ENCODE measurements around the gene ACSL1.
A peak's percentile ranks its signal among the peaks of the same experiment; 100 is the strongest.

ACSL1 gene

DNA sequence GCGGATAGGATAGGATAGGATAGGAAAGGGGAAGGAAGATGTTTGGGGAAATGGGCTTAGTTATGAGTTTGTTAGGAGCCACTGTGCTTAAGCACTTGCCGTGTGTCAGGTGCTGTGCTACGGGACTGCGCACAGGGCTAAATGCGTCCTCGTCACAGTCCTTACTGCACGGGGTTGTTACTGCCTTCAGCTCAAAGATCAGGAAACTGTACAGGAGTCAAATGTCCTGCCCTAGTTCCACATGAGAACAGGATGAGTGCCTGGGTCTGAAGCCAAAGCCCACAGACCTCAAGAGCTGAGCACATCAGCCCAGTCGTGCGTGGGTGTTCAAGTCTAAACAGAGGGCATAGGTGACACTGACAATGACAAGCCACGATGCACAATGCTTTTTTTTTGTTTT is 15.0 kb downstream of the ACSL1 start:
- no peak for DNase-seq (ENCODE audit: low read depth)

- DNase-seq (ENCODE audit: low read depth): no peak
Measured at GRCh38 chr4:184808713-184809050, 17.1 kb downstream of the ACSL1 start.

GRCh38 chr4:184807797-184808712 is 17.7 kb downstream of the ACSL1 start:
- no peak for DNase-seq (ENCODE audit: low read depth)

GRCh38 chr4:184807256-184807655 is 18.5 kb downstream of the ACSL1 start:
- DNase-seq (ENCODE audit: low read depth): no peak

DNA sequence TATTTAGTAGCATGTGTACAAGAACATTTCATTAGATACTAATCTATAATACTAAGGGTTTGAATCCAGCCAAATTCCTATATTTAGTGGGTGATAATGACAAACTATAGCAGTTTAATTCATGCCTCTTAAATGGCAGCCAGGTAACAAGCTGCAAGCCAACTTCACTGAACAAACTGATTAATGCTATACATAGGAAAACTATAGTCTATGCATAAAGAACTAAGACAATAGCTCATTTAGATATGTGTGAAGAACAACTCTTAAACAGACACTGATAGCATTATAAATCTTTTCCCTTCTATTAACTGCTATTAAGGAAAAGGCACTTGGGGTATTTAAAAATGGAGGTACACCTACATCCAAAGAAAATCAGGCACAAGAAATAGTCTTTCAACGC is 19.1 kb downstream of the ACSL1 start:
- no peak for DNase-seq (ENCODE audit: low read depth)

DNA sequence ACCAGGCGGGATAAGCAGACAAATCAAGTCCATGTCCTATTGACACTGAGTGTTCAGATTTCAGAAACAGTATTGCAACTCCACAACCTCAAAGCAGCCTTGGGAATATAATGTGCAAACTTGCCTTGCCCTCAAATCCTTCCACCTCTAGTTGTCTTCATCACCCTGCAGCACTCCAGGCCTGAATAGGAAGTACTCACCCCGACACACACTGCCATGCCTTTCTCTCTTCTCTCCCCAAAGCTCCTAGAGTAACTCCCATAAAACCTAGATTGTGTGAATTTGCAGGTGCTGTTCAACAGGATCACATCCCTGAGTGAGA is 19.6 kb downstream of the ACSL1 start:
- DNase-seq (ENCODE audit: low read depth): no peak

DNA sequence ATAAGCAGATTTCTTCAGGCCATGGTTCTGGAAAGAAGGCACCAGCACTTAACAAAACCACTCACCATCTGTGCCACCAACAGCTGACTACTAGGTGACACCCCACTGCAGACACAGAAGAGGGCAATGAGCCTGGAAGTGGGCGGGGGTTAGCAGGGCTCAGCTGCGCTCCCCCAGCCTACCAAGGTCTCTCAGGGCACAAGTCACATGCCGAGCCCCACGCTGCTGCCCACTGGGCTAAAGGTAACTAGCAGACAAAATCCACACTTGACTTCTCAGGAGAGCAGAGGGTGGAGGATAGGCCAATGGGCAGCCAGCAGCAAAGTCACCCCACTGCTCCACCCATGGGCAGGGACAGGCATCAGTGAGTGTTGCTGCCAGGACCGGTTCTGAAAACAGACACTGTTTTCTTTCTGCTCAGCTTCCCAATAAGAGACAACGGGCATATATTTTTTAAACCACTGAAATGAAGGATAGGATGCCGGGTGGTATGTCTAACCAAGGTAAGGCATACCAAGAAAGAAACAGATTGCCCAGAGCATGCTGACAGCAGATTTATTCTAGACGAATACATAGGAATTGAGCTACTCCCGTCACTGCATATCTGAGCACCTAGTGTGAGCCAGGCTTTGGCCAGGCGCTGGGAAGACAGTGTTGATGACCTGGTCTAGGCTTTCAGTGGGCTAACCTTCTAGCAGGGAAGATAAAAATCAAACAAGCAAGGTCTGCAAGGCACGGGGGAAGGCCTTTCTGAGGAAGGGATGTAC is 20.1 kb downstream of the ACSL1 start:
- DNase-seq (ENCODE audit: low read depth): no peak

- no peak for DNase-seq (ENCODE audit: low read depth)
Measured at GRCh38 chr4:184804621-184805020, 21.1 kb downstream of the ACSL1 start.

DNA sequence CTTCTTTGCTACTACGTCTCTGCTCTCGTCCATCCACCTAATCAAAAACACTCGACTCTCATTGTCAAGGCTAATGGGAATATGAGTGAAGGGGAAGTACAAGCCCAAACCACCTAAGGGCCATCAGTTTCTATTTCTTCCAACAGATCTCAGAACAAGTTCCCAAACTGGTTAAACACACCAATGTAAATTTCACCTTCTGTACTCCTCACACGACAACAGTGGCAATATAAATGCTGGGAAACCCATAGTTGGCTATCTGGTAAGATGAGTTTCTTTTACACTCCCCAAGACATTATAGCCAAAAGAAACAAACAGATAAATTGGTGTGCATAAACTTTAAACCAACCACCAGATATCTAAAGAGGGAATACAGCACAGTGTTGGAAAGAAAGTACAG is 21.9 kb downstream of the ACSL1 start:
- no peak for DNase-seq (ENCODE audit: low read depth)

DNA sequence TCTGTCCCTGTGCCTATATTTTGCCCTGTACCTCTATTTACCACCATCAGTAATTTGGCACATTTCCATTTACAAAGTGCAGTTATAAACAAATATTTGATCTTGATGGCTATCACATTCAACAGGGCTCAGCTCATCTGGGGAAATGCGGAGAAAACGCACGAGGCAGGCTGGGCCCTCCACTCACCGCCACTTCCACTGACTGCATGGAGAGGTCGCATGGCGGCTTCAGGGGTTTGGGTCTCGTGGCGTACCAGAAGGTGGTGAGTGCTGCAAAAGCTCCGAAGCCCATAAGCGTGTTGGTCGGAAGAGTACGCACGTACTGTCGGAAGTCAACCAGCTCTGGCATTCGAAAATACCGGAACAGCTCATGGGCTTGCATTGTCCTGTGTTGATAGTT is 22.6 kb downstream of the ACSL1 start:
- no peak for DNase-seq (ENCODE audit: low read depth)

- no peak for DNase-seq (ENCODE audit: low read depth)
Measured at GRCh38 chr4:184802697-184803015, 23.1 kb downstream of the ACSL1 start.

DNA sequence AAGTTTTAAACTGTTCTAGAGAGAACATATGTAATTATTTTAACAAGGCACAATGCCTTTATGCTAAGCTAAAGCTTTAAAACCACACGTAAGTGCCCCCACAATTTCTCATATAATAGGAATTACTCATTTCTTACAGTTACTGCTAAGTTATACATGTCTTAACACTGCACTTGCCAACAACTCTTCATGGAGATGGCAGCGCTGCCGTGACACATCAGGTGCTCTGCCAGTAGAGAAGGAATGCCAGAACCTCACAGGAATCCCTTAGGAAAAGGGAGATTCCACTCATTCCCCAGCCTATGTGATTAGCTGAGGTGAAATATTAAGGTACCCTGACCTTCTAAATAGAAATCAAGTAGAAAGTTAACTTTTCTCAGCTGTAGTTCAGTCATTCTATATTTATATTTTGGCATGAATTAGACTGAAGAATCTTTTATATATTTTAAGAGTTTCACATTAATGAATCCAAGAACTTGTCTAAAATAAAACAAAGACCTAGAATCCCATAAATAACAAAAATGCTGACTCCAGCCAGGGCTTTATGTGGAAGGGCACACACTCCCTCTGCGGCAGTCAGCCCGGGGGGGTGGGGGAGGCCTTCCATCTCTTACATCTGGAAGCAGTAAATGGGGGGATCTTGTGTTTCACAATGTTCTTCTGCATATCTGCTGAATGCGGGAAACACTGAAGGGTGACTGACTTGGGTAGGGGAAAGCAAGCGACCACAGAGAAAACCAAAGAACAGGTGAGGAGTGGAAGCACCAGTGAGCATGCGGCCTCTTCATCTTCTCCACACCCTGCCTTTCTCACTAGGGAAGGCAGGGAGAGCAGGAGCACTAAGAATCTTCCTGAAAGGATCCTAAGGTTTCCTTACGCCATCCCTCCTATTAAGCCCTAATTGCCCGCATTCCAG is 23.7 kb downstream of the ACSL1 start:
- DNase-seq (ENCODE audit: low read depth): no peak

- DNase-seq (ENCODE audit: low read depth): no peak
Measured at GRCh38 chr4:184798504-184798903, 27.3 kb downstream of the ACSL1 start.

DNA sequence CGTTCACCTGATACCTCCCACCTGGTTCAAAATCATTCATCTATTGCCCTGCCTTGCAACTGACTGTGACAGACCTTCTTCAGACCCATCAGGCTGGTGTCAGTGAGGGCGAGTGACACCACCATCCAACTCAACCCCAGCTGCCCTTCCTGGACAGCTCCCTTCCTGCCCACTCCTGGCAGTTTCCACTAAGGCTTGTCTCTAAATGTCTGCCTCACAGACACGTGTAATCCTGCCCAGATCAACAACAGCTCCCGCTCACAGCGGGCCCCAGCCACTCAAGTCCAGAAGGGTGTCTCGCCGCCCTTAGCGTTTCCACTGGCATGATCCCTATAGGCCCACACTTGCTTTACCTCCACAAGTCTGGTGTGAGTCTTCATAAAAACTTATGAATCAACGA is 28.9 kb downstream of the ACSL1 start:
- no peak for DNase-seq (ENCODE audit: low read depth)

DNA sequence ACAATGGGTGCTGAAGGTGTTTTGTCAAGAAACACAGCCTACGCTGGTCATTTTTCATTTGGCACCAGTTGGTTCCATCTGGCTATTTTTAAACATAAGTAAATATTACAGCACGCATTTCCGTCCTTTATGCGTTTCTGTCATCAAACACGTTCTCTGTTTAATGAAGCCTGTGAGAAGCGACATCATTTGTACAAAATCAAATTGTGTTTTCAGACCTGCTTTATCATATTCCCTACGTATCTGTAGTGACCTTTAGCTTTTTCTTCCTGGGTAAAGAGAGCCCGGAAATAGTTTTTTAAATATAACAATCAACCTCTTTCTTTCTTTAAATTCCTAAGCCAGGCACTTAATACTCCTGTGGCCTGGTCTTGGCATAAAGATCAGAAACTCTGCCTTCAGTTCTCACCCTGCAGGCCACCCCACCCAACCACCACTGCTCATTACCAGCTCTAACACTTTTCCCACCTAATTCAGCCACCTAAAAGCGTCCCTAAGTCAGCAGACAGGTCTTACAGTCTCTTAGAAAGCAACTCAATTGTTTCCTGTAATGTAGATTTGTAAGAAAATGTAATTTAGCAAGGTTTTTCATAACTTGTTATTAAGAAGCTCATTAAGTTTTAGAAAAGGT is 30.4 kb downstream of the ACSL1 start:
- DNase-seq (ENCODE audit: low read depth): no peak

GRCh38 chr4:184794470-184794869 is 31.3 kb downstream of the ACSL1 start:
- DNase-seq (ENCODE audit: low read depth): no peak

- no peak for DNase-seq (ENCODE audit: low read depth)
Measured at GRCh38 chr4:184793735-184794355, 31.9 kb downstream of the ACSL1 start.

- DNase-seq (ENCODE audit: low read depth): peak; percentile 30
Measured at GRCh38 chr4:184792950-184793555, 32.7 kb downstream of the ACSL1 start.

DNA sequence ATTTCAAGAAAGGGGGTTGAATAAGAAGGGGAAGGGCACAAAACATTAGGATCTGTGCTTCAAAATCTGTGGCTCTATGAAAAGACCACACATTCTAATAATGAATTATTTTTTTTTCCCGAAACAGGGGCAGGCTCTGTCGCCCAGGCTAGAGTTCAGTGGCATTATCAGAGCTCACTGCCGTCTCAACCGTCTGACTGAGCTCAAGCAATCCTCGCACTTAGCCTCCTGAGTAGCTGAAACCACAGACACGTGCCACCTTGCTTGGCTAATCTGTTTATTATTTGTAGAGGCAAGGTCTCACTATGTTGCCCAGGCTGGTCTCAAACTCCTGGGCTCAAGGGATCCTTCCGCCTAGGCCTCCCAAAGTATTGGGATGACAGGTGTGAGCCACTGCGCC is 33.4 kb downstream of the ACSL1 start:
- no peak for DNase-seq (ENCODE audit: low read depth)

DNA sequence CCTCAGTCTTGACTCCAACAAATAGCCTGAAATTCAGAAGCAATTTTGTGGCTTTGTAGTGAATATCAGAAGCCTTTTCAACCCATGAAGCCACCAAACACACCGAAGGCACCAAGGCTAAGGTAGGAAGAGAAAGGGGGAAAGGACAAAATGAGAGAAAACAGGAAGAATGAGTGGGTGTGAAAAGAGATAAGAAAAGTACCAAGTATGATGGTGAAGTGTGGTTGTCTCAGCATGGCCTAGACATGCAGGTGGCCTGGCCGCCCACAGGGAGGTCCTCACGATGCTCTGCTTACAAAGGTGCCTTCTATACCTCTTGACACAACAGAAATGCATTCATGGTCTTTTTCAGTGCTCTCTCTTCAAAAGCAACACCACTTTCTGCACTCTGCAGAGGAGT is 34.9 kb downstream of the ACSL1 start:
- DNase-seq (ENCODE audit: low read depth): no peak

DNA sequence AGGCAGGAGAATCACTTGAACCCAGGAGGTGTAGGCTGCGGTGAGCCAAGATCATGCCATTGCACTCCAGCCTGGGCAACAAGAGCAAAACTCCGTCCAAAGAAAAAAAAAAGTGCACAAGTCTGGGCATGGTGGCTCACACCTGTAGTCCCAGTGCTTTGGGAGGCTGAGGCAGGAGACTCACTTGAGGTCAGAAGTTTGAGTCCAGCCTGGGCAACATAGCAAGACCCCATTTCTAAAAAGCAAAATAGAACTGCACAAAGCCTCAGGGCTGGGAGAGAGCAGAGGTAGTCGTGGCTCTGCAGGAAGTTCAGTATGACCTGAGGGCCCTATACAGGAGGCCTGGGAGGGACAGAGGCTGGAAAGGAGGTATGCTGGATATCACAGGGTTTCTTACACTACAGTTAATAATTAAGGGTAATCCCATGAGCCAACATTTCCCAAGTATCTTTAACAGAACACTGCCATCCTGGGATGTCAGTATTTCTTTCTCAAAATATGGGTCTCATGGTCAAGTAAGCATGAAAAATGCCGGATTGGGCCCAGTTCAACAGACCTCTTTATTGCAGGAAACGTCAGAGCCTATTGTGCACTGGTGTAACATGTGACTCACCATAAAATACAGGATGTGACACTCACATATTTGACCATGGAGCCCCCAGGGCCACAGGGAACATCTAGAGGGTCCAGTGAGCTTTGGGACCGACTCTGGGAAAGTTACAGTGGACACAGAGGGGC is 37.8 kb downstream of the ACSL1 start:
- DNase-seq (ENCODE audit: low read depth): no peak

All from activated gamma-delta T cell treated with anti-CD3 and anti-CD28 coated beads, Interleukin-2, amount 50 U/mL, for 16 hours (primary cell).